Measurements from ENCODE around the gene ATP8A2. TPM values are rescaled to one million over a fixed set of nuclear protein-coding genes. Genes with fewer than 3 reads are reported as not detected.

Gene ATP8A2
- total RNA-seq, 1 donor from 2014 or later = not detected

DNA sequence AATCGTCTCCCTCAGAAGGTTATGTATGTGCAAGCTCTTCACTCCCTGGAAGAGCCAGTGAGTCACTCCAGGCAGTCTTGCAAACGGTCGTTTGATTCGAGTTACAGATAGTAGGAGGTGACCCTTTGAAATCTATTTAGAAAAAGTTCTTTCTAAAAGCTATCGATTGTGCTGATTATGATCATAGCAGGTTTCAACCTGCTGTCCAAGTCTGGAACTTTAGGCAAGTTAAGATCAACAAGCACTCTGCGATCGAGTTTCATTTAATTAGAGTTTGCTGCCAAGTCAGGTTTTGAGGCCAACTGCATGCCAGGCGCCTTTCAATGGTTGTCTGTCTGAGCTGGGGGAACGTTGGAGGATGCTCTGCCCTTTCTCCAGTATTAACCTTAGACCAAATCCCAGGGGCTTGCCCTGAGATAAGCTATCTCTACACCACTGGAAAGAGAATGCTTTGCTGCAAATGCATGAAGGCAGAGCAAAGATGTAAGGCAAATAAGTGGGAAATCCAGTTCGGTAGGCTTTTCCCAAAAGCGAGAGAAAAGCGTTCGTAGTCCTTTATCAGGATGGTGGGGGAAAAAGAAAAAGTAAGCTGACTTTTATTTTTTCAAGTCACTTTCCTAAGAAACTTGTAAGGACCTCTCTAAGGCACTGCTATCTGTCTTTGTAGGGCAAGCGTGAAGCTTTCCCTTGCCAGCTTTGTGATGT is 287.5 kb downstream of the ATP8A2 start:
- no peak overlapping the region for H3K4me3 ChIP-seq (ENCODE audit: low read depth, low read length)
- H3K27me3 ChIP-seq (ENCODE audit: control insufficient read depth, insufficient read depth, low read length) = no peaks in the 10 kb centered on the region
- FAIRE-seq (no peak), DNase-seq (ENCODE audit: low read depth) (peak; percentile 21)
- TF ChIP-seq, protein P1, sequence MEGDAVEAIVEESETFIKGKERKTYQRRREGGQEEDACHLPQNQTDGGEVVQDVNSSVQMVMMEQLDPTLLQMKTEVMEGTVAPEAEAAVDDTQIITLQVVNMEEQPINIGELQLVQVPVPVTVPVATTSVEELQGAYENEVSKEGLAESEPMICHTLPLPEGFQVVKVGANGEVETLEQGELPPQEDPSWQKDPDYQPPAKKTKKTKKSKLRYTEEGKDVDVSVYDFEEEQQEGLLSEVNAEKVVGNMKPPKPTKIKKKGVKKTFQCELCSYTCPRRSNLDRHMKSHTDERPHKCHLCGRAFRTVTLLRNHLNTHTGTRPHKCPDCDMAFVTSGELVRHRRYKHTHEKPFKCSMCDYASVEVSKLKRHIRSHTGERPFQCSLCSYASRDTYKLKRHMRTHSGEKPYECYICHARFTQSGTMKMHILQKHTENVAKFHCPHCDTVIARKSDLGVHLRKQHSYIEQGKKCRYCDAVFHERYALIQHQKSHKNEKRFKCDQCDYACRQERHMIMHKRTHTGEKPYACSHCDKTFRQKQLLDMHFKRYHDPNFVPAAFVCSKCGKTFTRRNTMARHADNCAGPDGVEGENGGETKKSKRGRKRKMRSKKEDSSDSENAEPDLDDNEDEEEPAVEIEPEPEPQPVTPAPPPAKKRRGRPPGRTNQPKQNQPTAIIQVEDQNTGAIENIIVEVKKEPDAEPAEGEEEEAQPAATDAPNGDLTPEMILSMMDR (IDR thresholded peaks at IDR 0.05; ENCODE audit: insufficient read depth, low read length, severe bottlenecking) = no peak
- no peaks in the 10 kb centered on the region for H3K36me3 ChIP-seq (ENCODE audit: control insufficient read depth, insufficient read depth, low read length)

DNA sequence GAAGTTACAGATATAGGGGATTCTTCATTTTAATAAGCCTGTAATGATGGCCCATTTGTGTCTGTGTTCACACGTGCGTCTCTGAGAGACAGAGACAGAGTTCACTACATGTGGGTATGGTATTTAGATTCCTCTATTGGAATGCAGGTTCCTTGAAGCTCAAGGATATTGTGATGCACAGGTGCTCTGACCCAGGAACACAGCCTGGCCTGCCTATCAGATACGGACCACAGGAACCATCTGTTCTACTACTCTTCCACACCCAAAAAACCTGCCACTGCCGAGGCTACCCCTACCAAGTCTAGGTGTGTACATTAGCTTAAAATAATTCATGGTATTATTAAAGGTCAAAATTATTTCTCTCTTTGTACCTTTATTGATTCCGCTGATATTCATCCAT is 289.2 kb downstream of the ATP8A2 start:
- DNase-seq (ENCODE audit: low read depth) = no peak
- no peak for FAIRE-seq
- Histone ChIP-seq H3K4me3 (ENCODE audit: low read depth, low read length) (no peak overlapping the region), H3K36me3 (ENCODE audit: control insufficient read depth, insufficient read depth, low read length) (no peaks in the 10 kb centered on the region), H3K27me3 (ENCODE audit: control insufficient read depth, insufficient read depth, low read length) (no peaks in the 10 kb centered on the region)
- TF ChIP-seq, protein P1 (IDR thresholded peaks at IDR 0.05; ENCODE audit: insufficient read depth, low read length, severe bottlenecking) = no peak

DNA sequence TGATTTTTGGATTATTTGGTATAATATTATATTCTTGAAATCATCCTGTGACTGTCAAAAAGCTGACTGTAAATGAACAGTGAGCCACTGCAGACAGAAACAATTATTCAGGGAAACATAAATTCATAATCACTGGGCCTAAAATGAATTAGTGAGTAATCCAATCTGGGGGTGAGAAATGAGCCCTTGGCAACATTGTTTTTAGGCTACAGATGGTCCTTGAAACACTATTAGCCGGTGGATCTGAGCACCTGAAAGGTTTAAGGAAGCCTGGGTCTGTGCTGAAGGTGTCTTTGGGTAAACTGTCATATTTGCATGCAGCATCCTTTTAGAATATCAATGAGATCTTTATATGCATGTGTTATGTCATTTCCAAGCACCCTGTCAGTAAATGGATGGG is 290.7 kb downstream of the ATP8A2 start:
- Histone ChIP-seq H3K4me3 (ENCODE audit: low read depth, low read length) (no peak overlapping the region), H3K36me3 (ENCODE audit: control insufficient read depth, insufficient read depth, low read length) (no peaks in the 10 kb centered on the region), H3K27me3 (ENCODE audit: control insufficient read depth, insufficient read depth, low read length) (no peaks in the 10 kb centered on the region)
- FAIRE-seq (no peak), DNase-seq (ENCODE audit: low read depth) (no peak)
- TF ChIP-seq, protein P1 (IDR thresholded peaks at IDR 0.05; ENCODE audit: insufficient read depth, low read length, severe bottlenecking) = no peak

DNA sequence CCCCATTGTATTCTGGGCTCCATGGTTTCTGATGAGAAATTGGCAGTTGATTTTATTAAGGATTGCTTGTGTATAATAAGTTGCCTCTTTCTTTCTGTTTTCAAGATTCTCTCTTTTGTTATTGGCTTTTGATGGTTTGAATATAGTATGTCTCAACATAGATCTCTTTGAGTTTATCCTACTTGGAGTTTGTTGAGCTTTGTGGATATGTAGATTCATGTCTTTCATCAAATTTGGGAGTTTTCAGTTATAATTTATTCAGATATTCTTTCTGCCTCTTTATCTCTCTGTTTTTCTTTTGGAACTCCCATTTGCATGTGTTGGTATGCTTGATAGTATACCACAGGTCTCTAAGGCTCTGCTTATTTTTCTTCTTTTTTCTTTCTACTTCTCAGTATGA is 296.6 kb downstream of the ATP8A2 start:
- no peaks in the 10 kb centered on the region for H3K27me3 ChIP-seq (ENCODE audit: control insufficient read depth, insufficient read depth, low read length)
- no peaks in the 10 kb centered on the region for H3K36me3 ChIP-seq (ENCODE audit: control insufficient read depth, insufficient read depth, low read length)
- H3K4me3 ChIP-seq (ENCODE audit: low read depth, low read length) = no peak overlapping the region
- DNase-seq (ENCODE audit: low read depth) (no peak), FAIRE-seq (no peak)
- TF ChIP-seq, protein P1 (IDR thresholded peaks at IDR 0.05; ENCODE audit: insufficient read depth, low read length, severe bottlenecking) = no peak

DNA sequence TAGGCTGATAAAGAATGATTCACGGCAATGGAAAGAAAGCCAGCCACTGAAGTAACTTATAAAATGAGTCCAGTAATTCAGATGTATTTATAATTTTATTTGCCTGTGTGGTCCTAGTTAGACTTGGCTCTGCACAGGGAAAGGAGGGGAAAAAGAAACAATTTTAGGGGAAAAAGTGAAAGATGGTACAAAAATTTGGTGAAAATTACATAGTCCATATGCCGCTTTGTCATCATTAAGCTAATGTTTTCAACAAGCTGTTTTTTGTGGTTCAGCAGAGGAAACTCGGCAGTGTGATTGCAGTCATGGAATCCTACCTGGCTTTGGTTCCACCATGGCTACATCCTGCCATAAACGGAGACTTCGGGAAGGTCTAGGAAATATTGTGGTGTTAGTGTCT is 301.9 kb downstream of the ATP8A2 start:
- TF ChIP-seq, protein P1 (IDR thresholded peaks at IDR 0.05; ENCODE audit: insufficient read depth, low read length, severe bottlenecking) = no peak
- H3K27me3 ChIP-seq (ENCODE audit: control insufficient read depth, insufficient read depth, low read length) = no peaks in the 10 kb centered on the region
- no peaks in the 10 kb centered on the region for H3K36me3 ChIP-seq (ENCODE audit: control insufficient read depth, insufficient read depth, low read length)
- H3K4me3 ChIP-seq (ENCODE audit: low read depth, low read length) = no peak overlapping the region
- DNase-seq (ENCODE audit: low read depth) = no peak
- peak; percentile 28 for FAIRE-seq

DNA sequence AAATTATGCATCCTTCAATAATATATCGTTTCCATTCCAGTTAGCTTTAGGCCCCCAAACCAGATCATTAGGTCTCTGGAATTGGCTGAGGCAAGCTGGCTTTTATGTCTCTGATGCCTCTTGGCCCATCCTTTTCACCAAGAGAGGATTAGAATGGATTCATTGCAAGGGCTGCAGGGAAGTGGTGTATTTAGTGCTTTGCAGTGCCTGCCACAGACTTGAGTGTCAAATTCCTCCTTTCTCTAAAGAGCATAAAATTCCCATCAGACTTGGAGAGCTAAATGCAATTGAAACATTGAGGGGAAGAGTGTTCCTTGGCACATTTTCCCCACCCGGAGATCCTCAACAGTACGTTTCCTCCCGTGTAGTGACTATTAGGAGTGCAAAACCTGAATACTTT is 302.6 kb downstream of the ATP8A2 start:
- TF ChIP-seq, protein P1 (IDR thresholded peaks at IDR 0.05; ENCODE audit: insufficient read depth, low read length, severe bottlenecking) = no peak
- Histone ChIP-seq H3K36me3 (ENCODE audit: control insufficient read depth, insufficient read depth, low read length) (no peaks in the 10 kb centered on the region), H3K4me3 (ENCODE audit: low read depth, low read length) (no peak overlapping the region), H3K27me3 (ENCODE audit: control insufficient read depth, insufficient read depth, low read length) (no peaks in the 10 kb centered on the region)
- DNase-seq (ENCODE audit: low read depth) (no peak), FAIRE-seq (no peak)
